ENCODE results near the gene SCYGR7.

SCYGR7 gene, protein sequence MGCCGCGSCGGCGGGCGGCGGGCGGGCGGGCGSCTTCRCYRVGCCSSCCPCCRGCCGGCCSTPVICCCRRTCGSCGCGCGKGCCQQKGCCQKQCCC

GRCh38 chr2:227728035-227728434, at the start of gene SCYGR7:
Gene SCYGR7 (plus strand): TSS chr2:227728335. CDS start chr2:227728335, 0 bp downstream.
- H3K9me3 ChIP-seq (ENCODE audit: control insufficient read depth in 1 of 2, low read length in 2 of 2): no peaks in the 10 kb centered on the region
- no peak within 1 kb of the TSS for H3K27ac ChIP-seq (ENCODE audit: low read depth, low read length)
- H3K4me1 ChIP-seq (ENCODE audit: control insufficient read depth in 1 of 2, insufficient read depth in 2 of 2, low read length in 2 of 2): no peaks in the 10 kb centered on the region
- no peaks in the 10 kb centered on the region for H3K36me3 ChIP-seq (ENCODE audit: control insufficient read depth in 1 of 2, insufficient read depth in 2 of 2, low read length in 2 of 2)
- no peaks in the 10 kb centered on the region for H3K27me3 ChIP-seq (ENCODE audit: control insufficient read depth in 1 of 2, insufficient read depth in 2 of 2, low read length in 2 of 2)
- no peak within 1 kb of the TSS for H3K9ac ChIP-seq (ENCODE audit: low read depth in 1 of 2, low read length in 2 of 2)
- H3K4me3 ChIP-seq (ENCODE audit: low read depth in 1 of 2, low read length in 2 of 2): no peak within 1 kb of the TSS

DNA sequence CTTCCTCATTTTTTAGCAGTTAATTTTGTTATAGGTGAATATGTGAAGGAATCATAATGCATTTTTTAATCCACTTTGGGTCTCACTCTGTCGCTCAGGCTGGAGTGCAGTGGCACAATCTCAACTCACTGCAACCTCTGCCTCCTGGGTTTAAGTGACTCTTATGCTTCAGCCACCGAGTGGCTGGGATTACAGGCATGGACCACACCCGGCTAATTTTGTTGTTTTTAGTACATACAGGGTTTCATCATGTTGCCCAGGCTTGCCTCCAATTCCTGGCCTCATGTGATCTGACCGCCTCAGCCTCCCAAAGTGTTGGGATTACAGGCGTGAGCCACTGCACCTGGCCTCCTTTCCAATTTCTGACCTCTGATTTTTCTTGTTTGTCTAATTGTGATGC, 43.9 kb upstream of the SCYGR7 start:
- no peaks in the 10 kb centered on the region for H3K9me3 ChIP-seq (ENCODE audit: control insufficient read depth in 1 of 2, low read length in 2 of 2)
- no peaks in the 10 kb centered on the region for H3K27me3 ChIP-seq (ENCODE audit: control insufficient read depth in 1 of 2, insufficient read depth in 2 of 2, low read length in 2 of 2)
- no peak overlapping the region for H3K4me3 ChIP-seq (ENCODE audit: low read depth in 1 of 2, low read length in 2 of 2)
- no peak overlapping the region for H3K27ac ChIP-seq (ENCODE audit: low read depth, low read length)
- no peak overlapping the region for H3K9ac ChIP-seq (ENCODE audit: low read depth in 1 of 2, low read length in 2 of 2)
- peaks cover 4 to 8% of the 10 kb centered on the region in 2 donors for H3K36me3 ChIP-seq (ENCODE audit: control insufficient read depth in 1 of 2, insufficient read depth in 2 of 2, low read length in 2 of 2)
- H3K4me1 ChIP-seq (ENCODE audit: control insufficient read depth in 1 of 2, insufficient read depth in 2 of 2, low read length in 2 of 2): no peaks in the 10 kb centered on the region

GRCh38 chr2:227687189-227687588, 40.9 kb upstream of the SCYGR7 start:
- Histone ChIP-seq H3K27ac (ENCODE audit: low read depth, low read length) (no peak overlapping the region), H3K27me3 (ENCODE audit: control insufficient read depth in 1 of 2, insufficient read depth in 2 of 2, low read length in 2 of 2) (no peaks in the 10 kb centered on the region), H3K4me3 (ENCODE audit: low read depth in 1 of 2, low read length in 2 of 2) (no peak overlapping the region), H3K9ac (ENCODE audit: low read depth in 1 of 2, low read length in 2 of 2) (no peak overlapping the region), H3K4me1 (ENCODE audit: control insufficient read depth in 1 of 2, insufficient read depth in 2 of 2, low read length in 2 of 2) (no peaks in the 10 kb centered on the region), H3K36me3 (ENCODE audit: control insufficient read depth in 1 of 2, insufficient read depth in 2 of 2, low read length in 2 of 2) (peaks cover 4 to 8% of the 10 kb centered on the region in 2 donors), H3K9me3 (ENCODE audit: control insufficient read depth in 1 of 2, low read length in 2 of 2) (no peaks in the 10 kb centered on the region)

DNA sequence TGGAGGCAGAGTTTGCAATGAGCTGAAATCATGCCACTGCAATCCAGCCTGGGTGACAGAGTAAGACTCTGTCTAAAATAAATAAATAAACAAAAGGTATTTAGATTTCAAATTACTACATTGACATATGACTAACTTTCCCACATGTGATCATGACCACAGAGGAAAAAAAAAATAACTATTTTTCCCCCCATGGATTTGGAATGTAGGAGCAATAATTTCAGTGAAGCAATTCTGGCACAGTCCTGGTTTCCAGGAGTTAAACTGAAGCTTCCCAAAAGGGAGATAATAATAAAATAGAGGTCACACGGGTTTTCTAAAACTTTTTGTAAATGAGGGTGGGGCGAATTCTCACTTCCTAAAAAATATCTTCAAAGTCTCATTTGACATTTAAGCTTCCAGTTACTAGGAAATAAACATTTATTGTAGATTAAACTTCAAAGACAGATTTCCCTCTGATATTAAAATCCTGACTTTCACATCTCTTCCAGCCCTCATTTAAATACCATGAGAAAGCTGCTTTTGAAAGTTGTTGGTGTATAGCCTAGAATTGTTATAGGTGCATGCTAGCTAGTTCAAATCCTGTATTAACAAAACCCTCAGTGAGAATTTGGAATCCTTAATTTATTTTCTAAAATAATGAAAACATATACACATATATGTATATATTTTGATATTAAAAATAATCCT, 31.0 kb upstream of the SCYGR7 start:
- Histone ChIP-seq H3K9me3 (ENCODE audit: control insufficient read depth in 1 of 2, low read length in 2 of 2) (no peaks in the 10 kb centered on the region), H3K27ac (ENCODE audit: low read depth, low read length) (no peak overlapping the region), H3K36me3 (ENCODE audit: control insufficient read depth in 1 of 2, insufficient read depth in 2 of 2, low read length in 2 of 2) (peaks cover 0 to 10% of the 10 kb centered on the region in 2 donors), H3K4me3 (ENCODE audit: low read depth in 1 of 2, low read length in 2 of 2) (no peak overlapping the region), H3K27me3 (ENCODE audit: control insufficient read depth in 1 of 2, insufficient read depth in 2 of 2, low read length in 2 of 2) (no peaks in the 10 kb centered on the region), H3K9ac (ENCODE audit: low read depth in 1 of 2, low read length in 2 of 2) (no peak overlapping the region), H3K4me1 (ENCODE audit: control insufficient read depth in 1 of 2, insufficient read depth in 2 of 2, low read length in 2 of 2) (peaks cover 0 to 5% of the 10 kb centered on the region in 2 donors)

DNA sequence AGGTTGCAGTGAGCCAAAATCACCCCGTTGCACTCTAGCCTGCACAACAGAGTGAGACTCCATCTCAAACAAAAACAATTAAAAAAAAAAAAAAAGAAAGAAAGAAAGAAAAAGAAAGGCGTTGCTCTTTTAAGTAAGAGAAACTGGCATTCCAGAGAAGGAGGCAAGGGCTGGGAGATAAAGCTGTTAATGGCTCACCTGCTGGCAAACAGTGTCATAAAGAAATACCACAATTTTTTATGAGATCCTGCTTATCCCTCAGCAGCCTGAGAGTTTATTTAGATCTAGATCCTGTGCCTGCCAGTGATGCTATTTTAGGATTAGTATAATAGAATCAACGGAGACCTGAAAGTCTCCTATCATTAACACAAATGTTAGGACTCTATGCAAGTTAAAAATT, 26.6 kb upstream of the SCYGR7 start:
- Histone ChIP-seq H3K36me3 (ENCODE audit: control insufficient read depth in 1 of 2, insufficient read depth in 2 of 2, low read length in 2 of 2) (peaks cover 0 to 10% of the 10 kb centered on the region in 2 donors), H3K9ac (ENCODE audit: low read depth in 1 of 2, low read length in 2 of 2) (no peak overlapping the region), H3K4me3 (ENCODE audit: low read depth in 1 of 2, low read length in 2 of 2) (no peak overlapping the region), H3K27me3 (ENCODE audit: control insufficient read depth in 1 of 2, insufficient read depth in 2 of 2, low read length in 2 of 2) (no peaks in the 10 kb centered on the region), H3K4me1 (ENCODE audit: control insufficient read depth in 1 of 2, insufficient read depth in 2 of 2, low read length in 2 of 2) (peaks cover 16 to 23% of the 10 kb centered on the region in 2 donors), H3K9me3 (ENCODE audit: control insufficient read depth in 1 of 2, low read length in 2 of 2) (no peaks in the 10 kb centered on the region), H3K27ac (ENCODE audit: low read depth, low read length) (no peak overlapping the region)

DNA sequence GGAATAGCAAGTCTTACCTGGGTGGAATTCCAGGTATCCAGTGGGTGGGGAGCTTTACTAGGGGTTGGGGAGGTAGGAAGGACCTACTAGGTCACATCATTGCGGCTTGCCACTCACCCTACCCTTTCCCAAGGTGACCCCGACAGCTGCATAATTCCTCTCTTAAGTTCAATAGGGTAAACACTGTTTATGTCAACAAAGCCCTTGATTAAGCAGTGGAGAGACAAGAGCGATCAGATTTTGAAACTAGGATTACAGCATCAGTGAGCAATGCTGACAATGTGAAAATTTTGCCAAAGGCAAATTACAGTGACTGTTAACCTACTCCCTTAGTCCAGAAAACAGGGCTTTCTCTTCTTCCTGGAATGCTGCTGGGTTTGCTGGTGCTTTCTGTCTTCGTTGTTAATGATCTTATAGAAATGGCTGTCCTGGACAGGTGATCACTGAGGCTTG, 24.8 kb upstream of the SCYGR7 start:
- H3K4me1 ChIP-seq (ENCODE audit: control insufficient read depth in 1 of 2, insufficient read depth in 2 of 2, low read length in 2 of 2): peaks cover 23 to 30% of the 10 kb centered on the region in 2 donors
- H3K9ac ChIP-seq (ENCODE audit: low read depth in 1 of 2, low read length in 2 of 2): no peak overlapping the region
- H3K27ac ChIP-seq (ENCODE audit: low read depth, low read length): no peak overlapping the region

DNA sequence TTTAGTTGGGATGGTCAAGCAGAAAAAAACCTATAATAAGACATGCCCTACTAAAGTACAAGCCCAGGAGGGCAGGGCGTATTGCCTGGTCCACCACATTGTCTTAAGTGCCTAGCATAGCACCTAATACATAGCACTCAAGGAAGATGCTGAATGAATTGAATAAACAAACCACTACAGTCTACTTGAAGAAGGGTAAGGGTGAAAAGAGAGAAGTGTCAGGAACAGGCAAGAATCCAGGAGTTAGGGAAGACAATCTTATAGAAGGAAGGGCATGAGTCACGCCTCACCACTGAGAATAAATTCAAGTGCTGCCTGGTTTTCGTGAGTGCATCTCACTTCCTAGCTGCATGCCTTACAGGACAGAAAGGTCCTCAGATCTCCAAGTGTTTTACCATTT, 24.2 kb upstream of the SCYGR7 start:
- Histone ChIP-seq H3K27ac (ENCODE audit: low read depth, low read length) (no peak overlapping the region), H3K4me1 (ENCODE audit: control insufficient read depth in 1 of 2, insufficient read depth in 2 of 2, low read length in 2 of 2) (peaks cover 23 to 30% of the 10 kb centered on the region in 2 donors), H3K9ac (ENCODE audit: low read depth in 1 of 2, low read length in 2 of 2) (no peak overlapping the region), H3K36me3 (ENCODE audit: control insufficient read depth in 1 of 2, insufficient read depth in 2 of 2, low read length in 2 of 2) (peaks cover 0 to 7% of the 10 kb centered on the region in 2 donors), H3K27me3 (ENCODE audit: control insufficient read depth in 1 of 2, insufficient read depth in 2 of 2, low read length in 2 of 2) (no peaks in the 10 kb centered on the region), H3K4me3 (ENCODE audit: low read depth in 1 of 2, low read length in 2 of 2) (no peak overlapping the region), H3K9me3 (ENCODE audit: control insufficient read depth in 1 of 2, low read length in 2 of 2) (no peaks in the 10 kb centered on the region)

More for the DNA sequence above, 24.8 kb upstream of the SCYGR7 start:
- H3K36me3 ChIP-seq (ENCODE audit: control insufficient read depth in 1 of 2, insufficient read depth in 2 of 2, low read length in 2 of 2): peaks cover 0 to 10% of the 10 kb centered on the region in 2 donors
- no peaks in the 10 kb centered on the region for H3K9me3 ChIP-seq (ENCODE audit: control insufficient read depth in 1 of 2, low read length in 2 of 2)
- no peak overlapping the region for H3K4me3 ChIP-seq (ENCODE audit: low read depth in 1 of 2, low read length in 2 of 2)
- H3K27me3 ChIP-seq (ENCODE audit: control insufficient read depth in 1 of 2, insufficient read depth in 2 of 2, low read length in 2 of 2): no peaks in the 10 kb centered on the region

DNA sequence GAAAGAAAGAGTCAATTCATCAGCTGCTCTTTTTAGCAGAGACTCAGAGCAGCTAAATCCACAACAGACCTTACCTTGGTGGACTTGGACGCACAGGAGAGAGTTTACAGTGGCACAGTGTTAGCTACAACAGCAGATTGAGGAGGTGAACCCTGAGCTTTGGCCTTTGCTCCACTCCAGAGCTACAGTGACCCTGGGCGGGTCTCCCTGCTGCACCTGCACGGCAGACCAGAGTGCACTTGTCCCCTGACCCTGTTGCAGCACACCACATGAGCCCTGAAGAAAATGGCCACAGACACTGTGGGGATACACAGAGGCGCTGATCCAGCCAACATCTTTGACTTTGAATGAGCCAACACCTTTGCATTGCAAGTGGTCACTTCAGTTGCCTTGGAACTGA, 21.3 kb upstream of the SCYGR7 start:
- no peaks in the 10 kb centered on the region for H3K9me3 ChIP-seq (ENCODE audit: control insufficient read depth in 1 of 2, low read length in 2 of 2)
- peak overlapping the region in 1 of 2 donors; percentile 32 for H3K9ac ChIP-seq (ENCODE audit: low read depth in 1 of 2, low read length in 2 of 2)
- no peaks in the 10 kb centered on the region for H3K27me3 ChIP-seq (ENCODE audit: control insufficient read depth in 1 of 2, insufficient read depth in 2 of 2, low read length in 2 of 2)
- peak overlapping the region in 1 of 2 donors; percentile 44 for H3K4me3 ChIP-seq (ENCODE audit: low read depth in 1 of 2, low read length in 2 of 2)
- H3K36me3 ChIP-seq (ENCODE audit: control insufficient read depth in 1 of 2, insufficient read depth in 2 of 2, low read length in 2 of 2): no peaks in the 10 kb centered on the region
- no peak overlapping the region for H3K27ac ChIP-seq (ENCODE audit: low read depth, low read length)
- H3K4me1 ChIP-seq (ENCODE audit: control insufficient read depth in 1 of 2, insufficient read depth in 2 of 2, low read length in 2 of 2): peaks cover 23 to 28% of the 10 kb centered on the region in 2 donors

DNA sequence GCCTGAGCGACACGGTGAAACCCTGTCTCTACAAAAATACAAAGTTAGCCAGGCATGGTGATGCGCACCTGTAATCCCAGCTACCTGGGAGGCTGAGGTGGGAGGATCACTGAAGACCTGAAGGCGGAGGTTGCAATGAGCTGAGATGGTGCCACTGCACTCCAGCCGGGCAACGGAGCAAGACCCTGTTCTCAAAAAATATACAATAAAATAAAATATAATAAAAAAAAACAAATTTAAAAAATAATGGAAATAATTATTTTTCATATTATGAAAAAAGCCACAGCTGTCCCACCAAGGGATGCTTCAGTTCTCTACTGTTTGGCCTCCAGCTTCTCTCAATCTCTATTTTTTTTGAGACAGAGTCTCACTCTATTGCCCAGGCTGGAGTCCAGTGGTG, 20.7 kb upstream of the SCYGR7 start:
- H3K27ac ChIP-seq (ENCODE audit: low read depth, low read length): no peak overlapping the region
- H3K9me3 ChIP-seq (ENCODE audit: control insufficient read depth in 1 of 2, low read length in 2 of 2): no peaks in the 10 kb centered on the region
- H3K4me3 ChIP-seq (ENCODE audit: low read depth in 1 of 2, low read length in 2 of 2): no peak overlapping the region
- no peak overlapping the region for H3K9ac ChIP-seq (ENCODE audit: low read depth in 1 of 2, low read length in 2 of 2)
- H3K4me1 ChIP-seq (ENCODE audit: control insufficient read depth in 1 of 2, insufficient read depth in 2 of 2, low read length in 2 of 2): peaks cover 23 to 24% of the 10 kb centered on the region in 2 donors
- no peaks in the 10 kb centered on the region for H3K27me3 ChIP-seq (ENCODE audit: control insufficient read depth in 1 of 2, insufficient read depth in 2 of 2, low read length in 2 of 2)
- no peaks in the 10 kb centered on the region for H3K36me3 ChIP-seq (ENCODE audit: control insufficient read depth in 1 of 2, insufficient read depth in 2 of 2, low read length in 2 of 2)

DNA sequence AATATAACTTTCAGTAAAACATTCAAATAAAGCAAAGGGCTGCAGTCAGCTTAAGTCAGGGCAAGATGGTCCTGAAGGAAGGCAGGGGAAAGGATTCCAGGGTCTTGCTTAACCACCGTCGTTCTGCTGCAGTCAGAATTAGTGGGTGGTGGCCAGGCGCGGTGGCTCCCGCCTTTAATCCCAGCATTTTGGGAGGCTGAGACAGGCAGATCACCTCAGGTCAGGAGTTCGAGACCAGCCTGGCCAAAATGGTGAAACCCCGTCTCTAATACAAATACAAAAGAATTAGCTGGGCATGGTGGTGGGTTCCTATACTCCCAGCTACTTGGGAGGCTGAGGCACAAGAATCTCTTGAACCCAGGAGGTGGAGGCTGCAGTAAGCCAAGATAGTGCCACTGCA, 17.1 kb upstream of the SCYGR7 start:
- Histone ChIP-seq H3K27me3 (ENCODE audit: control insufficient read depth in 1 of 2, insufficient read depth in 2 of 2, low read length in 2 of 2) (no peaks in the 10 kb centered on the region), H3K36me3 (ENCODE audit: control insufficient read depth in 1 of 2, insufficient read depth in 2 of 2, low read length in 2 of 2) (no peaks in the 10 kb centered on the region), H3K9me3 (ENCODE audit: control insufficient read depth in 1 of 2, low read length in 2 of 2) (no peaks in the 10 kb centered on the region), H3K27ac (ENCODE audit: low read depth, low read length) (no peak overlapping the region), H3K4me1 (ENCODE audit: control insufficient read depth in 1 of 2, insufficient read depth in 2 of 2, low read length in 2 of 2) (peaks cover 11 to 22% of the 10 kb centered on the region in 2 donors), H3K9ac (ENCODE audit: low read depth in 1 of 2, low read length in 2 of 2) (no peak overlapping the region), H3K4me3 (ENCODE audit: low read depth in 1 of 2, low read length in 2 of 2) (no peak overlapping the region)
